Stimulated activated CD8-positive, alpha-beta memory T cell treated with anti-CD3 and anti-CD28 coated beads, Interleukin-12 subunit alpha, Interleukin-12 subunit beta, amount 100 ng/mL, for 24 hours (primary cell): Measurements from ENCODE around the gene ADORA3.
"Not testable (repeated sequence)": the region's sequence is repeated elsewhere in the genome, so short reads cannot be mapped to it uniquely, and the experiment has no call there.

Experiments used
- DNase-seq: peaks from one replicate; pipeline ENCODE4 v3.0.0-alpha.2; 2020; ENCODE audit errors: extremely low read depth

The ADORA3 gene

DNA sequence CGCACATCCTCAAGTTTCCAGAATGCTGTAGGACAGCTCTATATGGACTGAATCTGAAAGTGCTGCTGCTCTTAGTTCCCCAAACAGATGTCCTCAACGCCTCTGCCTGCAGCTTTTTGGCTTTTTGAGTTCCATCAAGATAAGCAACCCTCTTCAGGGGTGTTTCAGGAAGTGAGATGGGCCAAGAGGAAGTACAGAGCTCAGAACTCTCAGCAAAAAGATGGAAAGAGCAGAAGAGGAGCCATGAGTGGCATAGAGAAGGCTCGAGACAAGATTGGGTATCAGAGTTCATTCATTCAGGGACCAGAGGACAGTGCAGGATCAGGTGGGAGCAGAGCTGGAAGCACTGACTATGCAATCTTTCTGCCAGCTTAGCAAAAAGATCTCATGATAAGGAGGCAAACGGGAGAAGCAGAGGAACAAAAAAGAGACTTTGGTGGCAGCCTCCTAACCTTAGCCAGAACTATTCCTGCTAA lies at the start of gene ADORA3, which contains the start of gene TMIGD3:
Gene ADORA3 (minus strand): TSS at position 49 of the 476 bp plus-strand sequence. CDS start 279 bp downstream, outside the sequence.
Gene TMIGD3 (minus strand): TSS at position 49 of the 476 bp plus-strand sequence. CDS start 279 bp downstream, outside the sequence.
- no peak for DNase-seq

DNA sequence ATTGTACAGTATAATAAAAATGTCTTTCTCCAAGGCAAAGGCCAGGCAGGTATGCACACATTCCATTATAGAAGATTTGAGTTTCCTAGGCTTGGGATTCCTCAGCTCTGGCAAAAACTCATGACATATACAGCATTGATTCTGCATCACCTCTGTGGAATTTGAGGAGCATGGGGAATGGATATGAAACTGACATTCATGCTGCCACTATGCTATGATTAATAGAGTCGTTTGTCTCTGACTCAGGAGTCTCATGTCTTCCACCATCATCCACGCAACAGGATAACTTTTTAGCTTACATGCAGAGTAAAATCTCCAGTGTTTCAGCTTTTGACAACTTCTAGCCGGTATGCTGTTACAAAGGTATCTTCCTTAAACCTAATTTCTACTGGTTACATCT lies 49.8 kb upstream of the ADORA3 start:
- DNase-seq, result no peak

DNA sequence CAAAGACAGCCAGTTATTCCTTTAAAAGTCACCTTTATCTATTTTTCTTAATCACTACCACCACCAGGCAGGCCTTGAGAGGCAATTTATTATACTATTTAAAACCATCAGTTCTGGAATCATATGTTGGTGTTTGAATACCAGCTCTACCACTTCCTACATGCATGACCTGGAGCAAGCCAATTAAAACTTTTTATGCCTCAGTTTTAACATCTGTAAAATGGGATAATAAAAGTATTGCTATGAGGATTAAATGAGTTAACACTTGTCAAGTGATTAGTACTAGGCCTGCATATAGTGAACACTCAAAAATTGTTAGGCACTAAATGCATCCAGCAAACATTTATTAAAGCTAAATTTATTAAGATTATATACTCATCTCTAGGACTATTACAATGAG lies 49.2 kb upstream of the ADORA3 start:
- DNase-seq, result no peak

DNA sequence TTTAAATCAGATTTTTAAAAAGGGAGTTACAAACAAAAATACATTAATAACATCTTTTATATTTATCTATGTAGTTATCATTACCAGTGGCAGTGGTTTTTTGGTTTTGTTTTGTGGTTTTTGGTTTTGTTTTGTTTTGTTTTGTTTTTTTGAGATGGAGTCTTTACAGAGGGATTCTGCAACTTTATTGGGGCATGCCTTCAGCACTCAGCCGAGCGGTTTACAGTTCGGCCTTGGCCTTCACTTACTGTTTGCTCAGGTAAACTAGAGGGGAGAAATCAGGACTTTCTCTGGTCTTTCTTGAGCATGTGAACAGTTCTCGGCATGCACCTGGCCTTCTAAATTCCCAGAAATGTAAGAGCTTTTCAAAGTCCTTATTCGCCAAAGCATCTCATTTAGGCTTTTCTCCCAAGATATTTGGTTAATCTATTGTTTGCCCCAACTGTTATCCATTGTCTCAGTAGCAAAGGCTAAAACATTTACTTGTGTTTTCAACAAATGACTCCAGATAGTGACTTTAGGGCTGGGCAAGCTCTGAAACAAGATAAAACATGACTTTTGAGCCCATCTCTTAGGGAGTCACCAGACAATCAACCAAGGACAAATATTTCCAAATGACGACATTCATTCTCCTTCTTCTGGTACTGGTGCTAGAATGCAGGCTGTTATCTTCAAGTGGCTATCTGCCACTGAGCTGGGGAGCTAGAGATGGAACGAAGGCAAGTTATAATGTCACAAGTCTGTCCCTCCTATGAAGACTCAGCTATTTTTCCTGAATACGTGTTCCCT lies 48.4 kb upstream of the ADORA3 start:
- DNase-seq, result no peak

DNA sequence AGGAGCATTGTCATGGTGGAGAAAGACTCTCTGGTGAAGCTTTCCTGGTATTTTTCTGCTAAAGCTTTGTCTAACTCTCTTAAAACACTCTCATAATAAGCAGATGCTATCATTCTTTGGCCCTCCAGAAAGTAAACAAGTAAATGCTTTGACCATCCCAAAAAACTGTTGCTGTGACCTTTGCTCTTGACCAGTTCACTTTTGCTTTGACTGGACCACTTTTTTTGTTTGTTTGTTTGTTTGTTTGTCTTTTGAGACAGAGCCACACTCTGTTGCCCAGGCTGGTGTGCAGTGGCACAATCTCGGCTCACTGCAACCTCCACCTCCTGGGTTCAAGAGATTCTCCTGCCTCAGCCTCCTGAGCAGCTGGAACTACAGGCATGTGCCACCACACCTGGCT lies 44.4 kb upstream of the ADORA3 start:
- DNase-seq, result not testable (repeated sequence)

DNA sequence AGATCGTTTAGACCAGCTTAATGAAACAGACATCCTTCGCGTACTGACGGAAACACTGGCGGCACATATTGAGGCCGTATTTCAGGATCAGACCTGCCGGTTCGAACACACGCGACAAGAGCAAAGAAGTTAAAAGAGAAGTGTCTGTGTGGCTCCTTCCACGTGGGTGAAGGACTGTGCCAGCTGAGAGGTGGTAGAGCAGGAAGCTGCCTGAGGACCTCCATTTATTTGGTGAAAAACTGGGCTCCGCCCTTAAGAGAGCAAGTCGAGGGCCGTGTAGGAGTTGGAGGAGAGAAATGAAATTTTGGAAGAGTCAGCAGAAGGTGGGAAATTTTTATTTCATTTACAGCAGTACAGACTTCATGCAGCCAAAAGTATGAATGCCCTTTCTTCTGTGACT lies 38.8 kb upstream of the ADORA3 start:
- no peak for DNase-seq

DNA sequence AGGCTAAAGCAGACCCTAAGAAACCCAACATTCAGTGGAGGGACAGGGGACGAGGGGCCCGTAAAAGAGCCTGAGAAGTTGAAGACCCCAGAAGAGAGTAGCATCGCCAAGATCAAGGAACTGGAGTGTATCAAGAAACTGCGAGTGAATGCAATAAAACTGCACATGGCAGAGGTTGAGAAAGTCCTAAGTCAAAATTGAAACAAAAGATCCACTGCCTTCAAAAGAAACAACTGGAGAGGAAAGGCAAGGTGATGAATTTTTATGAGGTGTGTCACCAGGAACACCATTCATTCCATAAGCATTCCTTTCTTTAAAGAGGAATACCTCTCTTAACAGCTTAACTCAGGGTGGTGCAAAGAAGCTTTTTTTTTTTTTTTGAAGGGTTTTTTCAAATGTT lies 38.3 kb upstream of the ADORA3 start:
- no peak for DNase-seq

DNA sequence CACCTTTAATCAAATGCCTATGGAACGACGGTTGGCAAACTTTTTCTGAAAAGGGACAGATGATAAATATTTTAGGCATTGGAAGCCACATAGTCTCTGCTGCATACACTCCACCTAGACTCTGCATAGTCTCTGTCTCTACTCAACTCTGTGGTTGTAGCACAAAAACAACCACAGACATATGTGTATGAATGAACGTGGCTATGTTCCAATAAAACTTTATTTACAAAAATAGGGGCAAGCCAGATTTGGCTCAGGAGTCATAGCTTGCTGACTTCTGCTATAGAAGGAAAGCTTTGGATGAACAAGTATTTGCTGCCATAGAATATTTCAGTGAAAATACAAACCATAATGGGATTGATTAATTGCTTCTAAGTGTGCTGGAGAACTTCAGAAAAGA lies 37.5 kb upstream of the ADORA3 start:
- no peak for DNase-seq

DNA sequence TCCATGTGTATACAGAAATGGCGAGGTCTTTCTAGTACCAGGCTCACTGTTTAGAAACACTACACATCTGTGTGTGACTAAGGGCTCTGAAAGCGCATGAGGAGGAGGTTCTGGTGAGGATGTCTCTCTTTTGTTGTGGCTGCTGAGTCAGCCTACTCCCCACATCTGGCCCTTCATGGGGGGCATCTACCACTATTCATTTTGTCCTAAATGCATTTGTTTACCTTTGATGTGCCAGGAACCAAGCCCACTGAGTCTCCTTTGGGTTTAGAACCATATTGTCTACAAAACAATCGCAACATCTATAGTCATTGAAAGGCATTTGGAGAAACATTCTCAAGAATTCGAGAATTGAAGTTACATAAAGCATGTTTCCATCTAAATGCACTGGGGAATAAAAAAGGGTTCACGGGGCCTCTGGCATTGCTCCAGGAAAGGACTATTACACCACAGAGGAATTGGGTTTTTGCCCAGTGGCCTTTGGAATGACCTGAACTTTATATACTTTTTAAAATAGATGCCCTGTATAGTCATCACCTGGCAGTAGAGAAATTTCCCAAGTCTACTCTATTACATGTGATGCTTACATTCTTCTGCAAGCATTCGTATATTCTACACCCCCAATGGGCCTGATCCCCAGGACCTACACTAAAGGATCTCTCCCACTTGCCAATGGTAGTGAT lies 35.1 kb upstream of the ADORA3 start:
- no peak for DNase-seq

DNA sequence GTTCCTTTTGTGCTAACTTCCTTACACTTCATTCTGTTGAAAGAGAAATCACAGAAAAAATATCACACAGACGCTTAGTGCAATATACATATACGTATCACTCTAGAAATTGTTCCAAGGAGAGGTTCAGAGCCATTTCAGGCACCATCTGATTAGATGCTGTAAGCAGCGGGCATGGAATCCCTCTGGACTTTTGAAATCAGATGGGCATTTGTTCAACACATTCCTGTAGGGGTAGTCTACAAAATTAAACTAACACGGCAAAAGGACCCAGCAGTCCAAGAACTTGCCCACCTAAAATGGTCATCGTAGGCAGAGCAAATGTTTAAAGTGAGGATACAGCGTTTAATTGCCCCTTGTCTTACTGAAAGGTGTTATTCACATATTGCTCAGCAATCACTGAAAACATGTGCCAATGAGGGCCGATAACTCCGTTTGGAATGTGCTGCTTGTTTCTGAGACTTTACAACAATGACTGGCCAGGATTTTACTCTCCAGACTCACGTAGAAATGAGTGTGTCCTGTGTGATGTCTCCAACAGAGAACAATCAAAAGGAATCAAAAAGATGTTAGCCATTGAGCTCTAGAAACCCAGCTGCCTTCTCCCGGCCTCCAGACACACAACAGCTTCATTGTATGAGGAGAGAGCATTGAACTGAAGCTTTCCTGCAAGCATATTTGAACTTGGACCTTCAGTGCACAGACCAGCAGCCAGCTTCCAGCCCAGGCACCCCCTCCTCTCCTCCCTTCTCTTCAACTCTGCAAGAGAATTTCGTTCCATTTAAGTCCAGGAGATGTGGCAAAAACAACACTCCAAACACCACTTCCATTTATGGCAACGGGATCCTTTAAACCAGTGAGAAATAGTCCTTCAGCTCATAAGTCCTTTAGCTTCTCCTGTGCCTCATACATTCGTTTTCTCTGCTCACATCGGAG lies 32.1 kb upstream of the ADORA3 start:
- no peak for DNase-seq

DNA sequence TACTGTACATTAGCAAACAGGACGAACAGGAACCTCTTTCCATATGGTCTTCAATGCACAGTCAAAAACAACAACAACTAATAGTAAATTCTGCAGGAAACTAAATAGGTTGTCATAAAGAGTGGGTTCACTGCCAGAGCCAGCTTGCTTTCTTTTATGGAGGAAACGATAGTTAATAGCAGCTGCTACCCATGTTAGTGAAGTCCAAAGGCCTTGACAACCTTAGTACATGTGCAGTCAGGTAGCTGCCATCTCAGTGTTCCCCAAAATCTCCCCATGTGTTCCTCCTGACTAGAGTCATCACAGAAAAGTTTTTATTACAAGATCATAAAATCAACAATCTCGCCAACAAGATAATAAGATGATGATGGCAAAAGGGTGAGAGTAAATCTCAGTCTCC lies 16.6 kb upstream of the ADORA3 start:
- no peak for DNase-seq

DNA sequence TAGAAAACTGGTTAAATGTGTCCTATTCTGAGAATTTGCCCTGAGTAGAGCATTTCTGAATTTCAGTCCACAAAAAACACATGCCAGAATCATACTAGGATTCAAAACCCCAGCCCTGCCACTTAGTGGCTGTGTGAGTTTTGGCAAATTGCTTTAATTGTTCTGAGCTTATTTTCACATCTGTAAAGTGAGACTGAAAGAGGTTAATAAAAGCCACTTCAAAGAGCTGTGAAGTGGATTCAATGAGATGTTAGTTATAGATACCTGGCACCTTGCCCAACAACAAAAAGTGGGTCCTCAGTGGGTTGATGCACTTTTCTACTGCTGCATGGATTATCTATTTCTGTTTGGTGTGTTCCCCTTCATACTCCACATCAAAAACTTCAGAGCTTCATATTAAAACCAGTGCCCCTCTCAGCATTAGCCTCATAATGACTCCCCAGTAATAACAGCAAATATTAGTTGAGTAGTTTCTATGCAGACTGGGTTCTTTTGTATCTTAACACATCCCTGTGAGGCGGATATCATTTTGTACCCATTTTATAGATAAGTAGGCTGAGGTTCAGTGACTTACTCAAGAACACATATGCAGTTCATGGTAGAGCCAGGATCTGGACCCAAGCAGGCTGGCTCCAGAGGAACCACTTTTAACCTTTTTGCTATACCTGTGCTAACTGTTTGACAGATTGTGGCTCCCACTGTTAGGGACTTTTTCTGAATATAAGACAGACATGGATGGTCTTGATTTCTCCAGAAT lies 14.2 kb upstream of the ADORA3 start:
- DNase-seq, result no peak

DNA sequence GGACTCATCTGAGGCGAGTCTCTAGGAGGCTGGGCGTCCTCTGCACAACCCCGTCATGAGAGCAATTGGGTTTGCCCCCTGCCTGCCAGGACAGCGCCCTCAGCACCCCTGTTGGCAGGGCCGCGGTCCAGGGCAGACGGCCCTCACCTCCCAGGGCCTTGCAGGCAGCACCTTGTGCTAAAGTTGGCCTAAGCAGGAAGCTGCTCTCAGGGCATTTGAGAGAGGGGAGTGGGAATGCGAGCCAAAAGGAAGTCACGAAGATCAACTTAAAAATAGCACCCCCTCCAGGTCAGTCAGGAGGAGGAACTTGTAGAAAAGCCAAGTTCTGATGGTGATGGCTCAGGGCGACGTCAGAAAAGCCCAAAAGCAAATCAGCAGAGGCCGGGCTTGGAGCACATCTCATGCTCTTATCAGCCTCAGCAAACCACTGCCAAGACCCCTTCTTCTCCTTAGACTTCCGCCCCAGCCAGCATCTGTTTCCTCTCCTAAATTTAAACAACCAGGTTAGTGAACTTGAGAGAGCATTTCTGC lies 12.6 kb upstream of the ADORA3 start:
- DNase-seq, result no peak

DNA sequence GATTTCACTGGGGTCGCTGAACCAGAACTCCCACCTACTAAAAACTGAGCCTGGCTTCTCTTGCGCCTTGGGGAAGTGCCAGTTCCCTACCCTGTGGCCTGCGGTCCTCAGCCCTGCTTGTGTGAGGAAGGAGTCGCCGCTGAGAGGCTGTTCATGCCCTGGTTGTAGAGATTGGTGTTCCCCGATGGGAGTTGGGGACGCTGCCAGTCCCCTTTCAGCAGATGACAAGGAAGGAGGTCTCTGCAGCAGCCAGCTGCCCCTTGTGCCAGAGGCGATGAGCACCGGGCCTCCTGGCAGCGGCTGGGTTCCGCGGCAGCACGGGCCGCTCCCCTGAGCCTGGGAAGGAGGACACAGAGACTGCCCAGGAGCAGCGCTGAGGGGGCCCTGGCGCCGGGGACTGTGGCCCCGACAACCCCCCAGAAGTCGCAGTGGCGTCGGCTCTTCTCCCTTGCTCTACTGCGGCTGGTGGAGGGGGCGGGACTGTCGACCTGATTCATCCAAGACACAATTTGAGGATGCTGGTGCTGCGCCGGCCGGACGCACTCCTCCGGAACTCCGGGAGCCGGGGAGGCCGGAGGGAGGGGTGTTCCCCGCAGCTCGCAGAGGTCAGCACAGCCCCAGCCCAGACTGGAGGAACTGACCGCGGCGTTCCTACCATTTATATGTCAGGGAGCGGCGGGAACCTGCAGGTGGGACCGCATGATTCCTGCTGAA lies 12.0 kb upstream of the ADORA3 start:
- no peak for DNase-seq

DNA sequence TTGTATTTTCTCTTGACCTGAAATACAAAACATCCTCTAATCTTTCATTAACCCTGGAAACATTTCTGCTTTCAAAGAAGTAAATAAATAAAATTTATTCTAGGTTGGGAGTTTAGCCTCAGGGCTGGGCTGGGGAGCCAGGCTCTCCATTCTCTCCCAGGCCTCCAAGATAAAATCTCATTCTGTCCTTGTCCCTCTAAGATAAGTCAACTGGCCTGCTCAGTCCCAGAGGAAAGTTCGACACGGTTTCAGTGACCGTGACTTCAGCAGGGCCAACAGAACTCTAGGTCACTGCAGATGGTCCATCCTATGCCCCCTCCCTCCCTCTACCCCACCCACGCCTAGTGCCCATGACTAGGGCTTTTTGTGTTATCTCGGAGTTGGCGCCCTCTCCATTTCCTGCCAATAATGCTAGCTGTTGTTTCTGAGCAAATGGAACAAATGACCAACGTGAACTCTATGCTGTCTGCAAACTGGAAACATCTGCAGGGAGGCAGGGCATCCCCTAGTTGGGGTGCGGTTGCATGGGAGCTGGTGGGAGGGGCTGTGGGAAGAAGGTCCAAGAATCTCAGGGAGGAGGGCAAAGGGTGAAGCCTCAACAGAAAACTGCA lies 10.1 kb upstream of the ADORA3 start:
- DNase-seq, result no peak

DNA sequence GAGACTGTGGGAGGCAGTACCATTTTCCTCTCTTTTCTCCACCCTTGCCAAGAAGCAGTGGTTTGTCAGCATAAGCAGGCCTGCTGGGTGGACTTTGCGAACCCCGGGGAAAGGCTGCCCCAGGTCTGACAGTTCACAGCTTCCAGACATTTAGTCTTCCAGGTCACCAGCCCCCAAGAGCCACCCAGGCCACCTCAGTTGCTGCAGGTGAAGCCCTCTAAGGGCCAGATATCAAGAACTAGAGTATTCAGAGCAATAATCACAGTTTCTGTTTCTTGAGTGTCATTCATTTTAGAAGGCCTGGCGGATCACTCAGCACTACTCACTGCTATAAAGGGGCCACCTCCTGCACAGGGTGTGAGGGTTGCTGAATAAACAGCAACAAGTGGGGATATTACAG lies 9.5 kb upstream of the ADORA3 start:
- no peak for DNase-seq

DNA sequence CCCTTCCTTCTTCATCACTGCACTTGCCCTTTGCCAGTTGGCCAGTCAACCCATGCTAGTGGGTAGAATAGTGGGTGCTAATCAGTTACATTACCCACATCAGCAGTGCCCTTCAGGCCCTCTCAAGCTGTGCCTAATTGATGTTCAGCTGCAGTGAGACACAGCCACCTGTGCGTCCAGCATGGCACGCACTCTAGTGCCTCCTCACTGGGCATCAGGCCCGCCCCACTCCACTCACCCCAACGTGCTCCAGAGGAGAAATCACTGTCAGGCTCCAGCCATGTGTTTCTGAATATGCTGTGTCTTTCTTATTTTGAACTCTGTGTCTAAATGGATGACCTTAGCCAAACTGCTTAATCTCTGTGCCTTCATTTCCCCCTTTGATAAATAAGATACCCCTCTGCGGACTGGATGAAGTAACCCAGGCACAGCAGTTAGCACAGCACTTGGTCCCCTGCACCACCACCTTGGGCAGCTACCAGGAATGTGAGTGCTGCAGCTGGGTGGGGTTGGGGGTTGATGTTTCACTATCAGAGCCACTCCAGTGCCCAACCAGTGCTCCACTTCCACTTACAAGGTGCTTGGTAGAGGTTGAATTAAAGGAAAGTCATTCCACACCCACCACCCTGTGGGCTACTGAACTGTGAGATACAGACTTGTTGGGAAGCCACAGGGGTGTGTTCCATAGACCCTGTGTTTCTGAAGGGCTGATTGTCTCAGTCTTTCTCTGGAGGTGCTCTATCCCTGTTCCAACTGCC lies 8.9 kb upstream of the ADORA3 start:
- no peak for DNase-seq

DNA sequence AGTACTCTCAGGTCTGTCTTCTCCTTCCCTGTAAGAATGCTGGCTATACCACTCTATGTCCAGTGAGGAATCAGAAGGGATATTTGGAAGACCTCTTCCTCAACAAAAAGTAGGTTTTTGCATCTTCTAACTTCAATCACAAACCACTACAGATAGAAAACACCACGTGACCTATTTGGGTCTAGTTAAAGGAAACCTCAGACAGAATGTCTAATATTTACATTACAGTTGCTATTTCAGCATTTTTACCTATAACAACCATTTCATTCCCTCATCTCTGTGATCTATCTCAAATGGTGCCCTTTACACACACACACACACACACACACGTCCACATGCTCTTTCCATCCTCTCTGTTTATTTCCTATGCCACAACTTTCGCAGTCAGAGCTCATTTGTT lies 7.9 kb upstream of the ADORA3 start:
- no peak for DNase-seq

DNA sequence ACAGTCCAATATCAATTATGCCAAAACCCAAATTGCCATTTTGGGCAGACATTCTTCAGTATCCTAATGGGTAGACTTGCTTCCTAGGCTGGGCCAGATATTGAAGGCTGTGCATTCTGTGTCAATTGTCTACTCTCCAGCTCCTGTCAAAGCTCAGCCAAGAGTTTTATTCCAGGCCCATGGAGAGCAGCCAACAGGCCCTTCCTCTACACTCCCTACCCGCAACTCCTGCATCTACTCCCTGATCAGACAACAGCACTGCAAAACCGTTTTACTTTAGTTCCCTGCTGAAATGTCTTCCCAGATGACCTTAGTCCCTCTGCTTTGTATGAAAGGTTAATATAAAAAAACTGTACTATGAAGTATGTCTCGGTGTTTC lies 6.6 kb upstream of the ADORA3 start:
- no peak for DNase-seq
